HCT116 (cell line): ENCODE measurements around the gene AKAP5. TPM values are rescaled to one million over a fixed set of nuclear protein-coding genes. Genes with fewer than 3 reads are reported as not detected.

Source experiments
- ATAC-seq: fragments of 200-7000 bp; cut with Tn5 transposase; 2 replicates; pipeline ENCODE4 v1.9.1; 2020; ENCODE audit warnings: mild to moderate bottlenecking, moderate library complexity
- BruUV-seq: library from RNA; stranded (reverse); fragments of 400-500 nt; replicated peaks from 2 replicates; lab custom pipeline; 2021; lab: Mats Ljungman, UMichigan
- CTCF ChIA-PET: fragments of 300-600 bp; sonication (Branson Sonifier 250); formaldehyde crosslinking; loops from one replicate; lab custom pipeline; 2021; ENCODE audit warnings: antibody characterized with exemption; lab: Charles Lee
- POLR2A ChIA-PET: fragments of 300-600, 350-600 bp; sonication (Branson Sonifier 250); formaldehyde crosslinking; loops from one replicate; lab custom pipeline; 2021; ENCODE audit warnings: antibody characterized with exemption; lab: Charles Lee
- RAD21 ChIA-PET, 2 experiments: fragments of 300-600 bp; sonication (Branson Sonifier 250); formaldehyde crosslinking; loops; one replicate each; lab custom pipeline; 2023; ENCODE audit warnings: low total read pairs in 2 of 2; ENCODE audit not compliant: uncharacterized antibody in 2 of 2, unreplicated experiment in 2 of 2, low non-redundant PET in 1 of 2; lab: Charles Lee
- DNase-seq: peaks from one replicate; pipeline ENCODE4 v3.0.0-alpha.2; 2010; ENCODE audit warnings: low read depth, low spot score
- H2AFZ ChIP-seq: fragments of 200-600 bp; shearing (Covaris generic), sonication (generic); 2 replicates; pipeline ENCODE4 v1.6.1; 2017; ENCODE audit warnings: low read depth, mixed run types, mixed read lengths, antibody characterized with exemption, low read length; ENCODE audit not compliant: poor library complexity, severe bottlenecking
- H3K27ac ChIP-seq: 2 replicates; pipeline ENCODE4 v1.5.1; 2012; ENCODE audit warnings: low read depth, low read length
- H3K27me3 ChIP-seq: fragments of 200-600 bp; sonication (generic); 2 replicates; pipeline ENCODE4 v1.6.1; 2016; ENCODE audit warnings: mixed run types, low read length, mixed read lengths; ENCODE audit not compliant: insufficient read depth
- H3K36me3 ChIP-seq, 2 experiments: fragments of 200-500 bp in 1 of 2; fragments of 200-600 bp in 1 of 2; sonication (Bioruptor generic) in 1 of 2; sonication (generic) in 1 of 2; 2 replicates each; pipeline versions ENCODE4 v1.5.1 to v1.6.1; 2014 to 2016; ENCODE audit warnings: low read length in 2 of 2, inconsistent platforms in 1 of 2, mixed read lengths in 1 of 2, mixed run types in 1 of 2; ENCODE audit not compliant: insufficient read depth in 2 of 2, control insufficient read depth in 1 of 2
- H3K4me1 ChIP-seq, 2 experiments: fragments of 200-600 bp in 1 of 2; sonication (generic) in 1 of 2; 2 replicates each; pipeline versions ENCODE4 v1.5.1 to v1.6.1; 2012 to 2017; ENCODE audit warnings: low read length in 2 of 2, inconsistent platforms in 1 of 2, mild to moderate bottlenecking in 1 of 2, mixed read lengths in 1 of 2, mixed run types in 1 of 2, moderate library complexity in 1 of 2; ENCODE audit not compliant: insufficient read depth in 2 of 2, control insufficient read depth in 1 of 2
- H3K4me2 ChIP-seq: fragments of 200-600 bp; sonication (generic); 2 replicates; pipeline ENCODE4 v1.6.1; 2017; ENCODE audit warnings: mixed run types, low read length, mixed read lengths
- H3K4me3 ChIP-seq, 2 experiments: fragments of 200-600 bp in 1 of 2; sonication (generic) in 1 of 2; replicated peaks in 1 of 2; 2 replicates each; pipeline ENCODE4 v1.5.1; 2011 to 2016; ENCODE audit warnings: low read length in 2 of 2, control low read depth in 1 of 2, low read depth in 1 of 2, mild to moderate bottlenecking in 1 of 2, mixed read lengths in 1 of 2, mixed run types in 1 of 2
- H3K79me2 ChIP-seq: fragments of 200-600 bp; sonication (generic); 2 replicates; pipeline ENCODE4 v1.6.1; 2017; ENCODE audit warnings: mild to moderate bottlenecking, mixed run types, low read length, moderate library complexity, mixed read lengths; ENCODE audit not compliant: insufficient read depth
- H3K9ac ChIP-seq: fragments of 200-600 bp; sonication (generic); 2 replicates; pipeline ENCODE4 v1.6.1; 2016; ENCODE audit warnings: low read length, mixed read lengths
- H3K9me2 ChIP-seq: fragments of 200-600 bp; sonication (generic), shearing (Covaris generic); 2 replicates; pipeline ENCODE4 v1.6.1; 2017; ENCODE audit warnings: mixed run types, mild to moderate bottlenecking, moderate library complexity; ENCODE audit not compliant: insufficient read depth
- H3K9me3 ChIP-seq, 2 experiments: fragments of 200-500 bp in 1 of 2; fragments of 200-600 bp in 1 of 2; sonication (Bioruptor generic) in 1 of 2; sonication (generic) in 1 of 2; 2 replicates each; pipeline ENCODE4 v1.6.1; 2014 to 2017; ENCODE audit warnings: low read length in 2 of 2, mixed read lengths in 2 of 2, inconsistent platforms in 1 of 2, low read depth in 1 of 2, mild to moderate bottlenecking in 1 of 2, mixed run types in 1 of 2, moderate library complexity in 1 of 2; ENCODE audit not compliant: control insufficient read depth in 1 of 2, insufficient read depth in 1 of 2
- H4K20me1 ChIP-seq: fragments of 200-600 bp; sonication (generic), shearing (Covaris generic); 2 replicates; pipeline ENCODE4 v1.6.1; 2017; ENCODE audit warnings: mixed run types, mild to moderate bottlenecking, moderate library complexity; ENCODE audit not compliant: insufficient read depth
- CBX3 ChIP-seq: IDR thresholded peaks from 2 replicates; pipeline ENCODE4 v1.6.1; 2012; ENCODE audit warnings: low read depth
- CEBPB ChIP-seq: IDR thresholded peaks from 2 replicates; pipeline ENCODE4 v1.6.1; 2012; ENCODE audit warnings: low read depth
- EGR1 ChIP-seq: IDR thresholded peaks from 2 replicates; pipeline ENCODE4 v1.6.1; 2012; ENCODE audit warnings: low read depth
- EZH2 ChIP-seq: fragments of 200-600 bp; sonication (generic); IDR thresholded peaks from 2 replicates; pipeline ENCODE4 v1.6.1; 2017; ENCODE audit warnings: antibody characterized with exemption, mixed run types
- EZH2phosphoT487 ChIP-seq: fragments of 200-600 bp; IDR thresholded peaks from 2 replicates; pipeline ENCODE4 v1.6.1; 2018; ENCODE audit warnings: antibody characterized with exemption, borderline replicate concordance
- FOSL1 ChIP-seq: IDR thresholded peaks from 2 replicates; pipeline ENCODE4 v1.6.1; 2012; ENCODE audit warnings: low read depth
- POLR2A ChIP-seq: IDR thresholded peaks from 2 replicates; pipeline ENCODE4 v1.7.0; 2011; ENCODE audit warnings: borderline replicate concordance; ENCODE audit not compliant: insufficient read depth, insufficient read length; ENCODE audit errors: extremely low read depth
- SIN3A ChIP-seq: IDR thresholded peaks from 2 replicates; pipeline ENCODE4 v1.6.1; 2012; ENCODE audit warnings: low read depth
- SP1 ChIP-seq: IDR thresholded peaks from 2 replicates; pipeline ENCODE4 v1.6.1; 2012; ENCODE audit warnings: low read depth
- ZNF274 ChIP-seq: fragments of 200-500 bp; sonication (Bioruptor generic); IDR thresholded peaks from 2 replicates; pipeline ENCODE4 v1.6.1; 2014; ENCODE audit warnings: mild to moderate bottlenecking, low read depth, low read length, inconsistent platforms
- intact Hi-C: fragments of 100-400 bp; cut with micrococcal nuclease; formaldehyde crosslinking; loops from 2 replicates; pipeline ENCODE4 v1.10.0; 2022
- total RNA-seq: library from RNA; stranded (reverse); gene quantifications from one replicate; pipeline ENCODE4 v1.2.1, GENCODE V29; 2021; ENCODE audit not compliant: unreplicated experiment
- TF ChIP-seq, protein P1 (sequence below): IDR thresholded peaks from 2 replicates; pipeline ENCODE4 v1.6.1; 2011; ENCODE audit warnings: mild to moderate bottlenecking, low read length, moderate library complexity; ENCODE audit not compliant: insufficient replicate concordance; ENCODE audit errors: extremely low read depth
- TF ChIP-seq, protein P2 (sequence below): IDR thresholded peaks from 2 replicates; pipeline ENCODE4 v1.6.1; 2012
- TF ChIP-seq, protein P3 (sequence below), 3 experiments: fragments of 200-600 bp in 1 of 3; sonication (generic) in 1 of 3; IDR thresholded peaks in 2 of 3; conservative IDR thresholded peaks in 1 of 3; 2 replicates each; pipeline ENCODE4 v1.5.1; 2012 to 2017; ENCODE audit warnings: low read depth in 2 of 3, low read length in 2 of 3, antibody characterized with exemption in 1 of 3, borderline replicate concordance in 1 of 3, control low read depth in 1 of 3, mild to moderate bottlenecking in 1 of 3, mixed read lengths in 1 of 3, mixed run types in 1 of 3, moderate library complexity in 1 of 3; ENCODE audit not compliant: insufficient read depth in 1 of 3
- TF ChIP-seq, protein P4 (sequence below): IDR thresholded peaks from 2 replicates; pipeline ENCODE4 v1.6.1; 2012; ENCODE audit warnings: low read depth

AKAP5 gene
- total RNA-seq, 1 experiment from 2014 or later, result 0.54 TPM

DNA sequence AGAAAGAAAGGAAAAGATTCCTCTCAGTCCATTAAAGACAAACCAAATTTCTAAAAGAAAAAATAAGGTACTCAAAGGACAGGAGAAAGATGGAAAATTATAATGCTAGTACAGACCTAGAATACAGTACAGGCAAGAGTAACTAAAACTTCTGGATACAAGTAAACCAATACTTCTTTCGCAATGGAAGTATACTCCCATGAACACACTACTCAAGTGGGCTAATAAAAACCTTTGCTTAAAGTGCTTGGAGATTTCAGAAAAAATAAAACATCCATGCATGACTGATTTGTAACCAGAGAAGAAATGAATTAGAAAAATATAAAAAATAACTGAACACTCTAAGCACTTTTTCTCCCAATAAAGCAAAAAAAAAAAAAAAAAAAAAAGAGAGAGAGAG lies 34.8 kb downstream of the AKAP5 start:
- Histone ChIP-seq H4K20me1 (no peaks in the 10 kb centered on the region), H3K79me2 (peaks cover 57% of the 10 kb centered on the region), H2AFZ (no peak overlapping the region), H3K4me2 (no peak overlapping the region), H3K27ac (no peak overlapping the region), H3K9ac (no peak overlapping the region), H3K4me3 (no peak overlapping the region), H3K9me2 (no peaks in the 10 kb centered on the region), H3K9me3 (no peaks in the 10 kb centered on the region), H3K4me1 (peaks cover 26 to 30% of the 10 kb centered on the region in 2 experiments), H3K36me3 (peaks cover 0 to 8% of the 10 kb centered on the region in 2 experiments; a peak in 3 of 4 replicates), H3K27me3 (no peaks in the 10 kb centered on the region)
- ChIA-PET RAD21 (no interaction called here), POLR2A (no interaction called here), CTCF (no interaction called here)
- BruUV-seq, result no TSS peak
- intact Hi-C loops, result no loop called here
- no peak for ATAC-seq
- TF ChIP-seq CEBPB (no peak), FOSL1 (no peak), ZNF274 (no peak), EGR1 (no peak), CBX3 (no peak), SP1 (no peak), SIN3A (no peak), EZH2 (no peak), EZH2phosphoT487 (no peak), POLR2A (no peak)
- TF ChIP-seq, protein P1, sequence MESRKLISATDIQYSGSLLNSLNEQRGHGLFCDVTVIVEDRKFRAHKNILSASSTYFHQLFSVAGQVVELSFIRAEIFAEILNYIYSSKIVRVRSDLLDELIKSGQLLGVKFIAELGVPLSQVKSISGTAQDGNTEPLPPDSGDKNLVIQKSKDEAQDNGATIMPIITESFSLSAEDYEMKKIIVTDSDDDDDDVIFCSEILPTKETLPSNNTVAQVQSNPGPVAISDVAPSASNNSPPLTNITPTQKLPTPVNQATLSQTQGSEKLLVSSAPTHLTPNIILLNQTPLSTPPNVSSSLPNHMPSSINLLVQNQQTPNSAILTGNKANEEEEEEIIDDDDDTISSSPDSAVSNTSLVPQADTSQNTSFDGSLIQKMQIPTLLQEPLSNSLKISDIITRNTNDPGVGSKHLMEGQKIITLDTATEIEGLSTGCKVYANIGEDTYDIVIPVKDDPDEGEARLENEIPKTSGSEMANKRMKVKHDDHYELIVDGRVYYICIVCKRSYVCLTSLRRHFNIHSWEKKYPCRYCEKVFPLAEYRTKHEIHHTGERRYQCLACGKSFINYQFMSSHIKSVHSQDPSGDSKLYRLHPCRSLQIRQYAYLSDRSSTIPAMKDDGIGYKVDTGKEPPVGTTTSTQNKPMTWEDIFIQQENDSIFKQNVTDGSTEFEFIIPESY, result no peak
- TF ChIP-seq, protein P2, sequence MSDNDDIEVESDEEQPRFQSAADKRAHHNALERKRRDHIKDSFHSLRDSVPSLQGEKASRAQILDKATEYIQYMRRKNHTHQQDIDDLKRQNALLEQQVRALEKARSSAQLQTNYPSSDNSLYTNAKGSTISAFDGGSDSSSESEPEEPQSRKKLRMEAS, result no peak
- TF ChIP-seq, protein P3, sequence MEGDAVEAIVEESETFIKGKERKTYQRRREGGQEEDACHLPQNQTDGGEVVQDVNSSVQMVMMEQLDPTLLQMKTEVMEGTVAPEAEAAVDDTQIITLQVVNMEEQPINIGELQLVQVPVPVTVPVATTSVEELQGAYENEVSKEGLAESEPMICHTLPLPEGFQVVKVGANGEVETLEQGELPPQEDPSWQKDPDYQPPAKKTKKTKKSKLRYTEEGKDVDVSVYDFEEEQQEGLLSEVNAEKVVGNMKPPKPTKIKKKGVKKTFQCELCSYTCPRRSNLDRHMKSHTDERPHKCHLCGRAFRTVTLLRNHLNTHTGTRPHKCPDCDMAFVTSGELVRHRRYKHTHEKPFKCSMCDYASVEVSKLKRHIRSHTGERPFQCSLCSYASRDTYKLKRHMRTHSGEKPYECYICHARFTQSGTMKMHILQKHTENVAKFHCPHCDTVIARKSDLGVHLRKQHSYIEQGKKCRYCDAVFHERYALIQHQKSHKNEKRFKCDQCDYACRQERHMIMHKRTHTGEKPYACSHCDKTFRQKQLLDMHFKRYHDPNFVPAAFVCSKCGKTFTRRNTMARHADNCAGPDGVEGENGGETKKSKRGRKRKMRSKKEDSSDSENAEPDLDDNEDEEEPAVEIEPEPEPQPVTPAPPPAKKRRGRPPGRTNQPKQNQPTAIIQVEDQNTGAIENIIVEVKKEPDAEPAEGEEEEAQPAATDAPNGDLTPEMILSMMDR (IDR thresholded peaks at IDR 0.05 in 2 of 3, conservative IDR thresholded peaks at IDR 0.05 in 1 of 3; ENCODE audit: borderline replicate concordance in 1 of 3, insufficient read depth in 1 of 3, low read depth in 2 of 3, low read length in 2 of 3), result no peak
- TF ChIP-seq, protein P4, sequence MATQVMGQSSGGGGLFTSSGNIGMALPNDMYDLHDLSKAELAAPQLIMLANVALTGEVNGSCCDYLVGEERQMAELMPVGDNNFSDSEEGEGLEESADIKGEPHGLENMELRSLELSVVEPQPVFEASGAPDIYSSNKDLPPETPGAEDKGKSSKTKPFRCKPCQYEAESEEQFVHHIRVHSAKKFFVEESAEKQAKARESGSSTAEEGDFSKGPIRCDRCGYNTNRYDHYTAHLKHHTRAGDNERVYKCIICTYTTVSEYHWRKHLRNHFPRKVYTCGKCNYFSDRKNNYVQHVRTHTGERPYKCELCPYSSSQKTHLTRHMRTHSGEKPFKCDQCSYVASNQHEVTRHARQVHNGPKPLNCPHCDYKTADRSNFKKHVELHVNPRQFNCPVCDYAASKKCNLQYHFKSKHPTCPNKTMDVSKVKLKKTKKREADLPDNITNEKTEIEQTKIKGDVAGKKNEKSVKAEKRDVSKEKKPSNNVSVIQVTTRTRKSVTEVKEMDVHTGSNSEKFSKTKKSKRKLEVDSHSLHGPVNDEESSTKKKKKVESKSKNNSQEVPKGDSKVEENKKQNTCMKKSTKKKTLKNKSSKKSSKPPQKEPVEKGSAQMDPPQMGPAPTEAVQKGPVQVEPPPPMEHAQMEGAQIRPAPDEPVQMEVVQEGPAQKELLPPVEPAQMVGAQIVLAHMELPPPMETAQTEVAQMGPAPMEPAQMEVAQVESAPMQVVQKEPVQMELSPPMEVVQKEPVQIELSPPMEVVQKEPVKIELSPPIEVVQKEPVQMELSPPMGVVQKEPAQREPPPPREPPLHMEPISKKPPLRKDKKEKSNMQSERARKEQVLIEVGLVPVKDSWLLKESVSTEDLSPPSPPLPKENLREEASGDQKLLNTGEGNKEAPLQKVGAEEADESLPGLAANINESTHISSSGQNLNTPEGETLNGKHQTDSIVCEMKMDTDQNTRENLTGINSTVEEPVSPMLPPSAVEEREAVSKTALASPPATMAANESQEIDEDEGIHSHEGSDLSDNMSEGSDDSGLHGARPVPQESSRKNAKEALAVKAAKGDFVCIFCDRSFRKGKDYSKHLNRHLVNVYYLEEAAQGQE, result no peak
- DNase-seq, result no peak
